Measurements from ENCODE around the gene ABHD13.

DNA sequence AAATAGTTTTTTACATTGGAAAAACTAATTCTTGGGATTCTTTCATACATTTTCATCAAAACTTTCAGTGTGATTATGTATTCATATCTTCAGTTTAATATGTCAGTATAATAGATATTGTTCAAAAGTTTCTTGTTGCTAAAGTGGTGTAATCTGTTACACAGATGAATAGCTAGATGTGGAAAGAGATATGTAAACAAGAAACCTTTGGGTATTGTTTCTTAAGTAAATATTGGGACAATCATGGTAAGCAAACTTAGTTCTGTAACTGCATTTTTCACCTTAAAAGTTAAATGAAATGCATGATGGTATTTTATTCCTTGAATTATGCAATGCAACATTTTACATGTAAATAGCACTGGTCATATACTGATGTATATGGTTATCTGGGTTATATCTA lies 12.2 kb downstream of the ABHD13 start:
- no peak for TF ChIP-seq CTCF (IDR thresholded peaks at IDR 0.05)
- no peak for TF ChIP-seq POLR2A (IDR thresholded peaks at IDR 0.05)

All from gastroesophageal sphincter (tissue), 3 donors.